Endothelial cell of umbilical vein (primary cell): ENCODE data around the gene TENM4. TPM values are rescaled to one million over a fixed set of nuclear protein-coding genes. Genes with fewer than 3 reads are reported as not detected.

Source experiments
- BruUV-seq: library from RNA; stranded (reverse); fragments of 400-500 nt; replicated peaks from 2 replicates; lab custom pipeline; 2021; lab: Mats Ljungman, UMichigan
- CTCF ChIA-PET: fragments of 300-600, 350-600 bp; sonication (Branson Sonifier 250); formaldehyde crosslinking; loops from one replicate; lab custom pipeline; 2021; ENCODE audit warnings: antibody characterized with exemption, inconsistent platforms; lab: Charles Lee
- POLR2A ChIA-PET: fragments of 300-600, 350-600 bp; sonication (Branson Sonifier 250); formaldehyde crosslinking; loops from one replicate; lab custom pipeline; 2021; ENCODE audit warnings: antibody characterized with exemption, inconsistent platforms; lab: Charles Lee
- DNase-seq: peaks from one replicate; pipeline ENCODE4 v3.0.0-alpha.2; 2011; ENCODE audit warnings: low read depth, low spot score
- FAIRE-seq: peaks from 2 replicates; lab custom pipeline; 2011; peaks lifted over from hg19 to GRCh38; lab: Jason Lieb, UNC
- H2AFZ ChIP-seq: 2 replicates; pipeline ENCODE4 v1.6.0; 2012; ENCODE audit warnings: low read depth, low read length, control low read depth, inconsistent platforms
- H3K27ac ChIP-seq: 2 replicates; pipeline ENCODE4 v1.5.1; 2011; ENCODE audit warnings: low read depth, mild to moderate bottlenecking, control low read depth, low read length, moderate library complexity; ENCODE audit not compliant: insufficient read depth
- H3K27me3 ChIP-seq, 2 experiments: 2 replicates each; pipeline versions ENCODE4 v1.6.0 to v1.6.1; 2011; ENCODE audit warnings: low read length in 2 of 2, mixed read lengths in 1 of 2; ENCODE audit not compliant: control insufficient read depth in 2 of 2, insufficient read depth in 2 of 2
- H3K36me3 ChIP-seq, 2 experiments: 2 replicates in 1 of 2; 3 replicates in 1 of 2; pipeline ENCODE4 v1.5.1; 2011; ENCODE audit warnings: low read length in 2 of 2, mild to moderate bottlenecking in 1 of 2, moderate library complexity in 1 of 2; ENCODE audit not compliant: control insufficient read depth in 2 of 2, insufficient read depth in 2 of 2; ENCODE audit errors: extremely low read depth in 1 of 2
- H3K4me1 ChIP-seq: 3 replicates; pipeline ENCODE4 v1.5.1; 2011; ENCODE audit warnings: mild to moderate bottlenecking, low read length; ENCODE audit not compliant: control insufficient read depth, insufficient read depth; ENCODE audit errors: extremely low read depth
- H3K4me2 ChIP-seq: 2 replicates; pipeline ENCODE4 v1.6.1; 2011; ENCODE audit warnings: low read length, control low read depth, mixed read lengths; ENCODE audit not compliant: insufficient read depth
- H3K4me3 ChIP-seq, 3 experiments: fragments of 200-600 bp in 1 of 3; sonication (generic), shearing (Covaris generic) in 1 of 3; replicated peaks in 1 of 3; 2 replicates each; pipeline ENCODE4 v1.5.1; 2011 to 2016; ENCODE audit warnings: control low read depth in 3 of 3, low read length in 3 of 3, mild to moderate bottlenecking in 2 of 3, inconsistent platforms in 1 of 3, low read depth in 1 of 3, moderate library complexity in 1 of 3; ENCODE audit not compliant: insufficient read depth in 1 of 3
- H3K79me2 ChIP-seq: 2 replicates; pipeline ENCODE4 v1.6.0; 2012; ENCODE audit warnings: low read length, inconsistent platforms; ENCODE audit not compliant: control insufficient read depth, insufficient read depth
- H3K9ac ChIP-seq: replicated peaks from 2 replicates; pipeline ENCODE3; 2011; ENCODE audit warnings: low read length, control low read depth; ENCODE audit not compliant: insufficient read depth; ENCODE audit errors: extremely low read depth
- H3K9me1 ChIP-seq: replicated peaks from 3 replicates; pipeline ENCODE4 v1.6.0; 2011; ENCODE audit warnings: mild to moderate bottlenecking, low read length; ENCODE audit not compliant: control insufficient read depth, insufficient read depth; ENCODE audit errors: extremely low read depth
- H3K9me3 ChIP-seq: replicated peaks from 2 replicates; pipeline ENCODE4 v1.5.1; 2012; ENCODE audit warnings: low read length, inconsistent platforms; ENCODE audit not compliant: control insufficient read depth, insufficient read depth
- H4K20me1 ChIP-seq: replicated peaks from 2 replicates; pipeline ENCODE3; 2011; ENCODE audit warnings: mild to moderate bottlenecking, low read length; ENCODE audit not compliant: control insufficient read depth, insufficient read depth; ENCODE audit errors: extremely low read depth
- CTCF ChIP-seq, 2 donors: IDR thresholded peaks; 1 replicate in 1 of 2; 2 replicates in 1 of 2; pipeline ENCODE4 v1.5.1; 2011; ENCODE audit warnings: low read length in 2 of 2, mild to moderate bottlenecking in 2 of 2, moderate library complexity in 2 of 2, control low read depth in 1 of 2, inconsistent platforms in 1 of 2, low read depth in 1 of 2; ENCODE audit not compliant: insufficient read depth in 1 of 2; ENCODE audit errors: extremely low read depth in 1 of 2
- EZH2 ChIP-seq: IDR thresholded peaks from 2 replicates; pipeline ENCODE4 v1.6.1; 2012; ENCODE audit warnings: borderline replicate concordance, low read depth, mild to moderate bottlenecking, moderate library complexity, low read length, inconsistent platforms; ENCODE audit not compliant: severe bottlenecking
- FOS ChIP-seq: IDR thresholded peaks from 2 replicates; pipeline ENCODE4 v1.6.1; 2011; ENCODE audit warnings: mild to moderate bottlenecking, low read length, moderate library complexity, borderline replicate concordance; ENCODE audit not compliant: insufficient read depth
- GATA2 ChIP-seq: IDR thresholded peaks from 2 replicates; pipeline ENCODE4 v1.7.0; 2011; ENCODE audit warnings: low read depth, mild to moderate bottlenecking, moderate library complexity, mixed read lengths, low read length; ENCODE audit not compliant: insufficient read length, insufficient read depth
- JUN ChIP-seq: IDR thresholded peaks from 2 replicates; pipeline ENCODE4 v1.6.1; 2011; ENCODE audit warnings: borderline replicate concordance, low read depth; ENCODE audit not compliant: insufficient read length, insufficient read depth
- MAX ChIP-seq: IDR thresholded peaks from 2 replicates; pipeline ENCODE4 v1.6.1; 2011; ENCODE audit not compliant: insufficient read depth, insufficient read length
- POLR2A ChIP-seq: IDR thresholded peaks from 2 replicates; pipeline ENCODE4 v1.6.1; 2012; ENCODE audit warnings: low read depth, mild to moderate bottlenecking, control low read depth, low read length
- dilution Hi-C: fragments of 300-500 bp; cut with MboI; formaldehyde crosslinking; loops from one replicate; pipeline ENCODE4 v1.15.0; 2019; ENCODE audit warnings: low sequenced_read_pairs; ENCODE audit not compliant: extremely low pct_ligation_motif_present
- intact Hi-C: fragments of 100-400 bp; cut with micrococcal nuclease; formaldehyde crosslinking; loops from one replicate; pipeline ENCODE4 v1.10.0; 2022
- polyA plus RNA-seq, 4 experiments: library from polyadenylated mRNA; depleted of rRNA in 3 of 4; stranded (reverse) in 3 of 4; unstranded in 1 of 4; fragments of >200 nt; gene quantifications; 2 replicates each; pipeline versions ENCODE4 v1.2.1 to v1.2.3, GENCODE V29; 2011 to 2012; ENCODE audit warnings: missing spikeins in 1 of 4
- total RNA-seq: library from RNA; stranded (reverse); gene quantifications from 2 replicates; pipeline ENCODE4 v1.2.3, GENCODE V29; 2021

TENM4 gene
- total and polyA plus RNA-seq, 2 donors (not counting 3 experiments of a cell fraction or from before 2014, with no cell fraction given): 0.06 to 0.27 TPM

GRCh38 chr11:79070518-79070917, 370.3 kb downstream of the TENM4 start:
- FAIRE-seq: no peak
- CTCF ChIA-PET: interaction anchor here (0.7 to 3.0 kb wide), 7 partner anchors 9 to 425 kb away, joined by 3 to 14 read pairs (median 3); no protein-coding TSS in a partner anchor

More at GRCh38 chr11:79070518-79070917, 370.3 kb downstream of the TENM4 start:
- Histone ChIP-seq H3K4me1 (no peaks in the 10 kb centered on the region), H3K4me2 (no peak overlapping the region), H3K27me3 (peaks cover 0 to 1% of the 10 kb centered on the region in 2 experiments), H3K9me3 (no peaks in the 10 kb centered on the region), H3K27ac (no peak overlapping the region), H4K20me1 (no peaks in the 10 kb centered on the region), H3K9me1 (no peaks in the 10 kb centered on the region), H3K36me3 (no peaks in the 10 kb centered on the region), H2AFZ (no peak overlapping the region), H3K79me2 (no peaks in the 10 kb centered on the region), H3K4me3 (no peak overlapping the region), H3K9ac (no peak overlapping the region)
- no TSS peak for BruUV-seq
- dilution Hi-C loops: no loop called here
- intact Hi-C loops: no loop called here
- DNase-seq: no peak
- POLR2A ChIA-PET: no interaction called here
- TF ChIP-seq POLR2A (no peak), JUN (no peak), EZH2 (no peak), MAX (no peak), CTCF (IDR thresholded peaks at IDR 0.05; ENCODE audit: extremely low read depth in 1 of 2, insufficient read depth in 1 of 2, low read depth in 1 of 2, low read length in 2 of 2) (no peak), GATA2 (no peak), FOS (no peak)
